K562 (cell line): ENCODE measurements around the gene PLP2. TPM values are rescaled to one million over a fixed set of nuclear protein-coding genes. Genes with fewer than 3 reads are reported as not detected.
A peak's percentile ranks its signal among the peaks of the same experiment; 100 is the strongest.

Source experiments
- CTCF ChIP-seq, 3 experiments: IDR thresholded peaks in 2 of 3; conservative IDR thresholded peaks in 1 of 3; 2 replicates each; pipeline ENCODE4 v1.5.1; 2011 to 2012; ENCODE audit warnings: low read length in 3 of 3, mild to moderate bottlenecking in 3 of 3, control low read depth in 2 of 3, improper control_type of control experiment in 1 of 3, inconsistent platforms in 1 of 3, low read depth in 1 of 3, mixed read lengths in 1 of 3, moderate library complexity in 1 of 3; ENCODE audit not compliant: insufficient read depth in 2 of 3
- E2F4 ChIP-seq: sonication (generic); formaldehyde crosslinking; IDR thresholded peaks from 2 replicates; pipeline ENCODE4 v1.8.0; 2022; ENCODE audit warnings: mild to moderate bottlenecking, low read depth, missing genetic modification reagents
- KDM4B ChIP-seq, 2 experiments: fragments of 450-650 bp in 1 of 2; sonication (generic) in 1 of 2; IDR thresholded peaks; 2 replicates each; pipeline ENCODE4 v1.6.1; 2016 to 2017; ENCODE audit warnings: borderline replicate concordance in 2 of 2, antibody characterized with exemption in 1 of 2, low read depth in 1 of 2, mild to moderate bottlenecking in 1 of 2
- MGA ChIP-seq: fragments of 450-650 bp; IDR thresholded peaks from 2 replicates; pipeline ENCODE4 v1.6.1; 2016; ENCODE audit warnings: mild to moderate bottlenecking, moderate library complexity
- NFIC ChIP-seq: fragments of 450-650 bp; IDR thresholded peaks from 2 replicates; pipeline ENCODE4 v1.6.1; 2017; ENCODE audit warnings: mild to moderate bottlenecking, inconsistent platforms
- RBM22 ChIP-seq: fragments of 200-400 bp; formaldehyde crosslinking; IDR thresholded peaks from 2 replicates; pipeline ENCODE4 v1.6.1; 2018; ENCODE audit warnings: low read length, low read depth; ENCODE audit not compliant: poor library complexity, severe bottlenecking
- RCOR1 ChIP-seq, 2 experiments: IDR thresholded peaks; 2 replicates each; pipeline ENCODE4 v1.6.1; 2012; ENCODE audit warnings: low read depth in 2 of 2, low read length in 2 of 2, borderline replicate concordance in 1 of 2, improper control_type of control experiment in 1 of 2
- polyA plus RNA-seq, 8 experiments: library from polyadenylated mRNA; depleted of rRNA in 4 of 8; stranded (reverse) in 5 of 8; unstranded in 3 of 8; fragments of >200 nt; fragmentation: Nextera tagmentation in 2 of 8; fragmentation: Illumina TruSeq in 1 of 8; extraction: Ambion mirVana in 2 of 8; extraction: Trizol in 1 of 8; gene quantifications; 2 replicates each; pipeline versions ENCODE4 v1.2.1 to v1.2.3, GENCODE V29; 2011 to 2014; ENCODE audit warnings: inconsistent platforms in 1 of 8, missing spikeins in 1 of 8
- total RNA-seq, 7 experiments: library from RNA; depleted of rRNA in 6 of 7; stranded (reverse); fragments of >200 nt in 6 of 7; fragmentation: Illumina TruSeq in 2 of 7; extraction: Trizol in 2 of 7; gene quantifications; 2 replicates each; pipeline versions ENCODE4 v1.2.1 to v1.2.3, GENCODE V29; 2011 to 2021; ENCODE audit warnings: low replicate concordance in 1 of 7
- TF ChIP-seq, protein P1 (sequence below), 2 experiments: IDR thresholded peaks; 2 replicates each; pipeline ENCODE4 v1.6.1; 2011; ENCODE audit warnings: borderline replicate concordance in 1 of 2, control low read depth in 1 of 2, low read depth in 1 of 2, low read length in 1 of 2, mild to moderate bottlenecking in 1 of 2, mixed read lengths in 1 of 2, moderate library complexity in 1 of 2; ENCODE audit not compliant: insufficient read depth in 1 of 2, insufficient read length in 1 of 2, poor library complexity in 1 of 2, severe bottlenecking in 1 of 2; ENCODE audit errors: extremely low read depth in 1 of 2

PLP2 gene
- total and polyA plus RNA-seq, 9 of the 15 experiments (the other 6 are each of a cell fraction or from before 2014, with no cell fraction given), result 34.7 to 236 (median 112) TPM

DNA sequence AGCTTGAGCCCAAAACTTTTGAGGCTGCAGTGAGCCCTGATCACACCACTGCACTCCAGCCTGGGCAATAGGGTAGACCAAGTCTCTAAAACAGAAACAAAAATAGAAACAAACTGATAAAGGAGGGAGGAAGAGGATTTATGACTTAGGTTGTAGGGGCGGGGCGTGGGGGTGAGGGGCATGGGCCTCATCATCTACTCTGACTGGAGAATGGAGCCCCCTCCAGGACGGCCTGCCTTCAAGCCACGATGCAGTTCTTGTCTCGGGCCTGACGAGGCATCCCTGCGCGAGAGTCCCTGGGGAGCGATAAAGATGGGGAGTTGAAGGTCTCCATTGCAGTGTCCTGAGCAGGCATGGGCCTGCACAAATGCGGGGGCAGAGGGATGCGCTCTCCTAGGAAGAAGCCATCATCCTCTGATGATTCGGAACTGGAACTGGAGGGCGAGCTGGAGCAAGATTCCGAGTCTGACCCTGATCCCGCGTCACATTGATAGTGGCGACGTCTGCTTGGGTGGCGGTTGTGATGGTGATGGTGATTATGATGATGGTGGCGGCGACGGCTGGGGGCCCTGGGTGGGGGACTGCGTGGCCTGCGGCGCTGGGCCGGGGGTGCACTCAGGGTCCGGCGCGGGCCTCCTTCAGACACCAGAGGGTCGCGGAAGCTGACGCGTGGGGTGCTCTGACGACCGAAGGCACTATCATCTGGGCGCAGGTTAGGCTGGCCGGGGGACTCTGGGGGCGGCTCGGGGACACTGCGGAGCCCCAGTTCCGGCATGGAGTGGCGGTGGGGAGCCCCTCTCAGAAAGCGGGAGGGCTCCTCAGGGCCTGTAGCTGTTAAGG, 4.0 kb downstream of the PLP2 start (continued):
- 0 out of 2 replicates have a peak, but pooled peaks have one; percentile 11 for TF ChIP-seq MGA
- TF ChIP-seq RCOR1 (IDR thresholded peaks at IDR 0.05; ENCODE audit: borderline replicate concordance in 1 of 2, low read depth in 2 of 2, low read length in 2 of 2), result peak in 1 of 2 experiments; percentile 25; a peak in 1 of 4 replicates
- TF ChIP-seq, protein P1, sequence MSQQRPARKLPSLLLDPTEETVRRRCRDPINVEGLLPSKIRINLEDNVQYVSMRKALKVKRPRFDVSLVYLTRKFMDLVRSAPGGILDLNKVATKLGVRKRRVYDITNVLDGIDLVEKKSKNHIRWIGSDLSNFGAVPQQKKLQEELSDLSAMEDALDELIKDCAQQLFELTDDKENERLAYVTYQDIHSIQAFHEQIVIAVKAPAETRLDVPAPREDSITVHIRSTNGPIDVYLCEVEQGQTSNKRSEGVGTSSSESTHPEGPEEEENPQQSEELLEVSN (IDR thresholded peaks at IDR 0.05; ENCODE audit: borderline replicate concordance in 1 of 2, extremely low read depth in 1 of 2, insufficient read depth in 1 of 2, insufficient read length in 1 of 2, low read depth in 1 of 2, low read length in 1 of 2, poor library complexity in 1 of 2, severe bottlenecking in 1 of 2), result peak in 1 of 2 experiments; percentile 33
- 0 out of 4 replicates have a peak, but pooled peaks of 1 of the 2 experiments have one; percentile 35 for TF ChIP-seq KDM4B (IDR thresholded peaks at IDR 0.05; ENCODE audit: borderline replicate concordance in 2 of 2, low read depth in 1 of 2)
- TF ChIP-seq NFIC, result no peak
- TF ChIP-seq E2F4 (CRISPR knock-in tag), result no peak
- peak; percentile 30 for TF ChIP-seq RBM22
- TF ChIP-seq CTCF (IDR thresholded peaks at IDR 0.05 in 2 of 3, conservative IDR thresholded peaks at IDR 0.05 in 1 of 3; ENCODE audit: insufficient read depth in 2 of 3, low read depth in 1 of 3, low read length in 3 of 3), result peak; percentile 11 to 75 (median 47); a peak in 4 of 6 replicates
